Measurements from ENCODE around the gene KCNH8. TPM values are rescaled to one million over a fixed set of nuclear protein-coding genes. Genes with fewer than 3 reads are reported as not detected.

KCNH8 gene
- total RNA-seq, 1 donor from 2014 or later = not detected

DNA sequence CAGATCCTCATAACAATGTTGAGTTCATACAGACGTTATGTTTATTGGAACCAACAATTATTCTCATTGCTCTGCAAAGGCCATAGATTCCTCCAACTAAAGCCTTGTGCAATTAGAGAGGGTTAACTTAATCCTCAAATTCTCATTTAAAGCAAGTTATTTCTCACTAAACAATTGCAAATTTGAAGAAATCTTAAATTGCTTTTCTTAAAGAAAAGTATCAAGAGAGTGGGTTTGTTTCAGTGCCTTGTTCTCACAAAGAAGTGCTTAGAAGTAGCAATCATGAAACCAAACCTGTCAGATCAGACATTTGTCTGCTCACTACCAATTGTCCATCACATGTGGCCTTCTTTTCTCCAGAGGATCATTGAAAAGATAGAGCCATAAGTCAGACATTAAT is 124.8 kb downstream of the KCNH8 start:
- no peaks in the 10 kb centered on the region for H3K36me3 ChIP-seq (ENCODE audit: control insufficient read depth, insufficient read depth, low read length)
- no peak for FAIRE-seq
- TF ChIP-seq, protein P1, sequence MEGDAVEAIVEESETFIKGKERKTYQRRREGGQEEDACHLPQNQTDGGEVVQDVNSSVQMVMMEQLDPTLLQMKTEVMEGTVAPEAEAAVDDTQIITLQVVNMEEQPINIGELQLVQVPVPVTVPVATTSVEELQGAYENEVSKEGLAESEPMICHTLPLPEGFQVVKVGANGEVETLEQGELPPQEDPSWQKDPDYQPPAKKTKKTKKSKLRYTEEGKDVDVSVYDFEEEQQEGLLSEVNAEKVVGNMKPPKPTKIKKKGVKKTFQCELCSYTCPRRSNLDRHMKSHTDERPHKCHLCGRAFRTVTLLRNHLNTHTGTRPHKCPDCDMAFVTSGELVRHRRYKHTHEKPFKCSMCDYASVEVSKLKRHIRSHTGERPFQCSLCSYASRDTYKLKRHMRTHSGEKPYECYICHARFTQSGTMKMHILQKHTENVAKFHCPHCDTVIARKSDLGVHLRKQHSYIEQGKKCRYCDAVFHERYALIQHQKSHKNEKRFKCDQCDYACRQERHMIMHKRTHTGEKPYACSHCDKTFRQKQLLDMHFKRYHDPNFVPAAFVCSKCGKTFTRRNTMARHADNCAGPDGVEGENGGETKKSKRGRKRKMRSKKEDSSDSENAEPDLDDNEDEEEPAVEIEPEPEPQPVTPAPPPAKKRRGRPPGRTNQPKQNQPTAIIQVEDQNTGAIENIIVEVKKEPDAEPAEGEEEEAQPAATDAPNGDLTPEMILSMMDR (IDR thresholded peaks at IDR 0.05; ENCODE audit: insufficient read depth, low read length, severe bottlenecking) = no peak
- no peak overlapping the region for H3K4me3 ChIP-seq (ENCODE audit: low read depth, low read length)
- H3K27me3 ChIP-seq (ENCODE audit: control insufficient read depth, insufficient read depth, low read length) = no peaks in the 10 kb centered on the region
- no peak for DNase-seq (ENCODE audit: low read depth)

DNA sequence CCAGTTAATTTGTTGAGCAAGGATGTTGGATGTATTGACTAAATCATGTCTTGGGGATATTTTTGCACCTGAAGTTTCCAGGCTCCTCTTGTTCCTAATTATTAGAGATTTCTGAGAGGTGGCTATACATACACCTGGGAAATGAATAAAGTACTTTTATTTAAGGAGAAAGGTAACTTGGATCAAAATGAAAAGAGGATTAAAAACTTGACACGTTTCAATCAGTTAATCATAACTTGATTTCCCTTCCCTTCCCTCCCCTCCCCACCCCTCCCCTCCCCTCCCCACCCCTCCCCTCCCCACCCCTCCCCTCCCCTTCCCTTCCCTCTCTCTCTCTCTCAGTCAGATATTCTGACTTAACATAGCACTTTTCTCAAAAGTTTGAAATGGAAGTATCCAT is 126.3 kb downstream of the KCNH8 start:
- DNase-seq (ENCODE audit: low read depth) (no peak), FAIRE-seq (no peak)
- Histone ChIP-seq H3K4me3 (ENCODE audit: low read depth, low read length) (no peak overlapping the region), H3K36me3 (ENCODE audit: control insufficient read depth, insufficient read depth, low read length) (no peaks in the 10 kb centered on the region), H3K27me3 (ENCODE audit: control insufficient read depth, insufficient read depth, low read length) (no peaks in the 10 kb centered on the region)
- TF ChIP-seq, protein P1 (IDR thresholded peaks at IDR 0.05; ENCODE audit: insufficient read depth, low read length, severe bottlenecking) = no peak

DNA sequence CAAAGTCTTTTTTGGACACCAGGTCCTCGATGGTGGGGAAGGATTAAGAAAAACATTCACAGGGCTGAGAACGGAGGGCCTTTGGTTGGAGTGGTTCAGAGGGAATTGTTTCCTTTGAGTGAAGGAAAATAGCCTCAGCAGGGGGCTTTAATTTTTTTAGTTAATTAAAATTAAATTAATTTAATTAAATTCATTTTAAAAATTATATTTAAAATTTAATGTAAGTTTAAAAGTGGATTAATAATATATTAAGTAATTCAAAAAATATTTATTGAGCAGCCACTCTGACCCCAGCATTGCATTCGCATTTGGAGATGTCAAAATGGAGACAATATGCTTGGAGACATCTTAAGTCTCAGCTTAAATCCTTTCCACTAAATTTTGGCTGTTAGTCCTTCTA is 136.7 kb downstream of the KCNH8 start:
- DNase-seq (ENCODE audit: low read depth) (no peak), FAIRE-seq (no peak)
- H3K4me3 ChIP-seq (ENCODE audit: low read depth, low read length) = no peak overlapping the region
- TF ChIP-seq, protein P1 (IDR thresholded peaks at IDR 0.05; ENCODE audit: insufficient read depth, low read length, severe bottlenecking) = no peak
- H3K36me3 ChIP-seq (ENCODE audit: control insufficient read depth, insufficient read depth, low read length) = no peaks in the 10 kb centered on the region
- H3K27me3 ChIP-seq (ENCODE audit: control insufficient read depth, insufficient read depth, low read length) = no peaks in the 10 kb centered on the region

DNA sequence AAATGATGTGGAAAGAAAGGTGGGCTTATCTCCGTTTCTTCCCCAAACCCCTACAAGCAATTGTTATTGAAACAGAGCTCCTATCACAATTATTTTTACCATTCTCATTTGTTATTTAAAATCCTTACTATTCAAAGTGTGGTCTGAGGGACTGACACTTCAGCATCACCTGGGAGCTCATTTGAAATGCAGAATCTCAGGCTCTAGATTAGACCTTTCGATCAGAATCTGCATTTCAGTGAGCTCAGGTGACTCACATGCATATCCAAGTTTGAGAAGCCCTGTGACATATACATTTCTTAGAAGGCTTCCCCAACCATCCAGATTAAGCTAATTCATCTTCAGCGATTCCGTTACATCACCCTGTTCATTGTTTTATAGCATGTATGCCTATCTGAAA is 145.0 kb downstream of the KCNH8 start:
- FAIRE-seq = no peak
- TF ChIP-seq, protein P1 (IDR thresholded peaks at IDR 0.05; ENCODE audit: insufficient read depth, low read length, severe bottlenecking) = no peak

DNA sequence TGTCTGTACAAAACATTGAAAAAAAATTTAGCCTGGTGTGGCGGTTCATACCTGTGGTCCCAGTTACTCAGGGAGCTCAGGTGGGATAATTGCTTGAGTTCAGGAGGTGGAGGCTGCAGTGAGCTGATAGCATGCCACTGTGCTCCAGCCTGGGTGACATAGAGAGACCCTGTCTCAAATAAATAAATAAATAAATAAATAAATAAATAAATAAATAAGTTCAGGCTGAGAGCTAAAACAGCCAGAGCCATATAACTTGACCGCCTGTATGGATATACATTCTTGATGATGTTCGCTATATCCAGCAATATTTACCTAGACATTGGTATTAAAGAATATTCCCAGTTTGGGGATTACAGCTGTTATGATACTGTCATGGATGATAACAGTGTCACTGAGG is 146.9 kb downstream of the KCNH8 start:
- H3K4me3 ChIP-seq (ENCODE audit: low read depth, low read length) = no peak overlapping the region
- no peaks in the 10 kb centered on the region for H3K27me3 ChIP-seq (ENCODE audit: control insufficient read depth, insufficient read depth, low read length)
- no peak for DNase-seq (ENCODE audit: low read depth)
- no peaks in the 10 kb centered on the region for H3K36me3 ChIP-seq (ENCODE audit: control insufficient read depth, insufficient read depth, low read length)
- TF ChIP-seq, protein P1 (IDR thresholded peaks at IDR 0.05; ENCODE audit: insufficient read depth, low read length, severe bottlenecking) = no peak
- no peak for FAIRE-seq

More for the DNA sequence above, 145.0 kb downstream of the KCNH8 start:
- Histone ChIP-seq H3K27me3 (ENCODE audit: control insufficient read depth, insufficient read depth, low read length) (no peaks in the 10 kb centered on the region), H3K36me3 (ENCODE audit: control insufficient read depth, insufficient read depth, low read length) (no peaks in the 10 kb centered on the region), H3K4me3 (ENCODE audit: low read depth, low read length) (no peak overlapping the region)
- DNase-seq (ENCODE audit: low read depth) = no peak

DNA sequence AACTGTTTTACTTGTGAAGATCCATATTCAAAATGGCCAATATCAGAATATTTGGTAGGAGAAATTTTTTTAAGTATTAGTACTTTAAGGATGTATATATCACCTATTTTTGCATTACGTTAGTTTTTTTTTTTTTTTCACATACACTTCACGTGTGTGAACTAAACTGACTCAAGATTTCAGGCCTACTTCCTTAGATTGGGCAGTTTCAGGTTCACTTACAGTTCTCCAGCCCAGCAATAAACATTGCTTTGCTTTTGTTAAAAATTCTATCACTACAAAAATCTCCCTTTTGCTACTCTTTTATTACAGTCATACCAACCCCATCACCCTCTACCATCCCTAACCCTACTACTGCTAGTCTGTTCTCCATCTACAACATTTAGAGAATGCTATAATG is 183.6 kb downstream of the KCNH8 start:
- Histone ChIP-seq H3K4me3 (ENCODE audit: low read depth, low read length) (no peak overlapping the region), H3K36me3 (ENCODE audit: control insufficient read depth, insufficient read depth, low read length) (no peaks in the 10 kb centered on the region), H3K27me3 (ENCODE audit: control insufficient read depth, insufficient read depth, low read length) (no peaks in the 10 kb centered on the region)
- no peak for DNase-seq (ENCODE audit: low read depth)
- TF ChIP-seq, protein P1 (IDR thresholded peaks at IDR 0.05; ENCODE audit: insufficient read depth, low read length, severe bottlenecking) = no peak
- FAIRE-seq = no peak

Measured in bronchial epithelial cell (primary cell).